A673 (cell line): ENCODE measurements around the gene SLC5A7. TPM values are rescaled to one million over a fixed set of nuclear protein-coding genes. Genes with fewer than 3 reads are reported as not detected.

Experiments used
- BruUV-seq: library from RNA; stranded (reverse); fragments of 400-500 nt; replicated peaks from 2 replicates; lab custom pipeline; 2021; lab: Mats Ljungman, UMichigan
- CTCF ChIA-PET: fragments of 300-600 bp; sonication (Branson Sonifier 250); formaldehyde crosslinking; loops from one replicate; lab custom pipeline; 2022; ENCODE audit warnings: antibody characterized with exemption; lab: Charles Lee
- POLR2A ChIA-PET: fragments of 300-600 bp; sonication (Branson Sonifier 250); formaldehyde crosslinking; loops from one replicate; lab custom pipeline; 2022; ENCODE audit warnings: antibody characterized with exemption; ENCODE audit not compliant: low non-redundant PET; lab: Charles Lee
- DNase-seq: peaks from one replicate; pipeline ENCODE4 v3.0.0-alpha.2; 2015; ENCODE audit warnings: low spot score
- H3K27ac ChIP-seq: fragments of 200-600 bp; sonication (generic); 2 replicates; pipeline ENCODE4 v1.5.1; 2016; ENCODE audit warnings: mixed run types, low read depth, mild to moderate bottlenecking, mixed read lengths, antibody characterized with exemption, low read length; ENCODE audit not compliant: poor library complexity, severe bottlenecking
- H3K27me3 ChIP-seq: fragments of 200-600 bp; sonication (generic); replicated peaks from 2 replicates; pipeline ENCODE4 v1.6.1; 2017; ENCODE audit warnings: mixed run types, low read depth, mild to moderate bottlenecking, mixed read lengths, antibody characterized with exemption, low read length; ENCODE audit not compliant: insufficient read depth, poor library complexity
- H3K36me3 ChIP-seq: fragments of 200-600 bp; sonication (generic); 2 replicates; pipeline ENCODE4 v1.6.1; 2016; ENCODE audit warnings: mixed run types, mild to moderate bottlenecking, mixed read lengths, antibody characterized with exemption, low read length; ENCODE audit not compliant: insufficient read depth, poor library complexity, severe bottlenecking
- H3K4me1 ChIP-seq: fragments of 200-600 bp; sonication (generic); 2 replicates; pipeline ENCODE4 v1.6.1; 2017; ENCODE audit warnings: mixed run types, mild to moderate bottlenecking, mixed read lengths, antibody characterized with exemption, low read length; ENCODE audit not compliant: insufficient read depth, poor library complexity, severe bottlenecking
- H3K4me3 ChIP-seq: fragments of 200-600 bp; sonication (generic); 2 replicates; pipeline ENCODE4 v1.5.1; 2016; ENCODE audit warnings: low read depth, mixed run types, mild to moderate bottlenecking, mixed read lengths, low read length; ENCODE audit not compliant: poor library complexity, severe bottlenecking
- H3K9me3 ChIP-seq: fragments of 200-600 bp; sonication (generic); 2 replicates; pipeline ENCODE4 v1.6.1; 2016; ENCODE audit warnings: mixed run types, low read depth, mild to moderate bottlenecking, mixed read lengths, antibody characterized with exemption, low read length; ENCODE audit not compliant: poor library complexity, severe bottlenecking
- CTCF ChIP-seq: fragments of 300-800, 200-600 bp; sonication (generic); conservative IDR thresholded peaks from 2 replicates; pipeline ENCODE4 v1.5.1; 2017; ENCODE audit warnings: low read depth, mild to moderate bottlenecking, antibody characterized with exemption, low read length, moderate library complexity, mixed read lengths
- EZH2 ChIP-seq: fragments of 200-600 bp; sonication (generic); IDR thresholded peaks from 2 replicates; pipeline ENCODE4 v1.6.1; 2017; ENCODE audit warnings: borderline replicate concordance, low read depth, mild to moderate bottlenecking, mixed read lengths, antibody characterized with exemption, low read length; ENCODE audit not compliant: poor library complexity, severe bottlenecking
- intact Hi-C: fragments of 100-400 bp; cut with micrococcal nuclease; formaldehyde crosslinking; loops from one replicate; pipeline ENCODE4 v1.10.0; 2022; ENCODE audit not compliant: unreplicated experiment
- total RNA-seq: library from RNA; stranded (reverse); gene quantifications from 2 replicates; pipeline ENCODE4 v1.2.3, GENCODE V29; 2021

SLC5A7 gene
- total RNA-seq, 1 experiment from 2014 or later = not detected

GRCh38 chr2:108010912-108011591, 24.7 kb downstream of the SLC5A7 start:
- no TSS peak for BruUV-seq
- Histone ChIP-seq H3K36me3 (no peaks in the 10 kb centered on the region), H3K9me3 (peaks cover 7% of the 10 kb centered on the region), H3K4me1 (no peaks in the 10 kb centered on the region), H3K4me3 (no peak overlapping the region), H3K27ac (no peak overlapping the region), H3K27me3 (no peaks in the 10 kb centered on the region)
- CTCF ChIA-PET = no interaction called here
- POLR2A ChIA-PET = no interaction called here
- intact Hi-C loops = no loop called here
- no peak for DNase-seq
- no peak for TF ChIP-seq CTCF
- TF ChIP-seq EZH2 = no peak

- H3K4me3 ChIP-seq = no peak overlapping the region
- CTCF ChIA-PET = no interaction called here
- H3K27ac ChIP-seq = no peak overlapping the region
- no peak for DNase-seq
- TF ChIP-seq EZH2 = no peak
- TF ChIP-seq CTCF = no peak
- no peaks in the 10 kb centered on the region for H3K36me3 ChIP-seq
- H3K4me1 ChIP-seq = no peaks in the 10 kb centered on the region
- intact Hi-C loops = no loop called here
- no peaks in the 10 kb centered on the region for H3K27me3 ChIP-seq
- peaks cover 7% of the 10 kb centered on the region for H3K9me3 ChIP-seq
- POLR2A ChIA-PET = no interaction called here
- BruUV-seq = no TSS peak
Measured at GRCh38 chr2:108013305-108013704, 27.0 kb downstream of the SLC5A7 start.

GRCh38 chr2:108022628-108023027, 36.3 kb downstream of the SLC5A7 start:
- H3K9me3 ChIP-seq = no peaks in the 10 kb centered on the region
- intact Hi-C loops = no loop called here
- no peaks in the 10 kb centered on the region for H3K27me3 ChIP-seq
- no TSS peak for BruUV-seq
- POLR2A ChIA-PET = no interaction called here
- no peak overlapping the region for H3K4me3 ChIP-seq
- no peaks in the 10 kb centered on the region for H3K36me3 ChIP-seq
- H3K27ac ChIP-seq = no peak overlapping the region
- no peak for TF ChIP-seq EZH2
- TF ChIP-seq CTCF = no peak
- CTCF ChIA-PET = no interaction called here
- DNase-seq = no peak
- H3K4me1 ChIP-seq = no peaks in the 10 kb centered on the region
